ENCODE measurements around the gene MESD. TPM values are rescaled to one million over a fixed set of nuclear protein-coding genes. Genes with fewer than 3 reads are reported as not detected.

Gene MESD
- total and polyA plus RNA-seq, 7 donors, result 4.6 to 9.4 (median 7.0) TPM

GRCh38 chr15:80946576-80946975, 43.0 kb downstream of the MESD start:
- Histone ChIP-seq H3K9me3 (no peaks in the 10 kb centered on the region), H3K27ac (no peak overlapping the region), H3K27me3 (ENCODE audit: insufficient read depth in 3 of 3, low read length in 2 of 3) (no peaks in the 10 kb centered on the region), H3K36me3 (ENCODE audit: insufficient read depth in 1 of 2, low read depth in 1 of 2) (peaks cover 3 to 48% of the 10 kb centered on the region in 2 donors), H3K4me3 (no peak overlapping the region), H3K4me1 (no peaks in the 10 kb centered on the region)
- DNase-seq, result no peak
- TF ChIP-seq, protein P1, sequence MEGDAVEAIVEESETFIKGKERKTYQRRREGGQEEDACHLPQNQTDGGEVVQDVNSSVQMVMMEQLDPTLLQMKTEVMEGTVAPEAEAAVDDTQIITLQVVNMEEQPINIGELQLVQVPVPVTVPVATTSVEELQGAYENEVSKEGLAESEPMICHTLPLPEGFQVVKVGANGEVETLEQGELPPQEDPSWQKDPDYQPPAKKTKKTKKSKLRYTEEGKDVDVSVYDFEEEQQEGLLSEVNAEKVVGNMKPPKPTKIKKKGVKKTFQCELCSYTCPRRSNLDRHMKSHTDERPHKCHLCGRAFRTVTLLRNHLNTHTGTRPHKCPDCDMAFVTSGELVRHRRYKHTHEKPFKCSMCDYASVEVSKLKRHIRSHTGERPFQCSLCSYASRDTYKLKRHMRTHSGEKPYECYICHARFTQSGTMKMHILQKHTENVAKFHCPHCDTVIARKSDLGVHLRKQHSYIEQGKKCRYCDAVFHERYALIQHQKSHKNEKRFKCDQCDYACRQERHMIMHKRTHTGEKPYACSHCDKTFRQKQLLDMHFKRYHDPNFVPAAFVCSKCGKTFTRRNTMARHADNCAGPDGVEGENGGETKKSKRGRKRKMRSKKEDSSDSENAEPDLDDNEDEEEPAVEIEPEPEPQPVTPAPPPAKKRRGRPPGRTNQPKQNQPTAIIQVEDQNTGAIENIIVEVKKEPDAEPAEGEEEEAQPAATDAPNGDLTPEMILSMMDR (IDR thresholded peaks at IDR 0.05), result no peak
- ATAC-seq, result no peak
- intact Hi-C loops (cut with DNase I), result loop anchor here in 1 of 2 donors (10.0 kb wide), 1 partner anchor 162 kb away; no protein-coding TSS in a partner anchor
- WGBS, 3 donors, result 88 to 95% (median 91%) methylated on average over 8 of the region's 8 CpGs

GRCh38 chr15:80945605-80946004, 44.0 kb downstream of the MESD start:
- intact Hi-C loops (cut with DNase I), result loop anchor here in 1 of 2 donors (10.0 kb wide), 1 partner anchor 161 kb away; no protein-coding TSS in a partner anchor
- DNase-seq, result no peak
- H3K36me3 ChIP-seq (ENCODE audit: insufficient read depth in 1 of 2, low read depth in 1 of 2), result peaks cover 3 to 38% of the 10 kb centered on the region in 2 donors
- H3K4me3 ChIP-seq, result no peak overlapping the region
- H3K27ac ChIP-seq, result no peak overlapping the region
- H3K9me3 ChIP-seq, result no peaks in the 10 kb centered on the region
- WGBS, 3 donors, result 89 to 90% (median 90%) methylated on average over 5 of the region's 5 CpGs
- H3K4me1 ChIP-seq, result no peaks in the 10 kb centered on the region
- H3K27me3 ChIP-seq (ENCODE audit: insufficient read depth in 3 of 3, low read length in 2 of 3), result no peaks in the 10 kb centered on the region
- TF ChIP-seq, protein P1 (IDR thresholded peaks at IDR 0.05), result no peak
- ATAC-seq, result no peak

DNA sequence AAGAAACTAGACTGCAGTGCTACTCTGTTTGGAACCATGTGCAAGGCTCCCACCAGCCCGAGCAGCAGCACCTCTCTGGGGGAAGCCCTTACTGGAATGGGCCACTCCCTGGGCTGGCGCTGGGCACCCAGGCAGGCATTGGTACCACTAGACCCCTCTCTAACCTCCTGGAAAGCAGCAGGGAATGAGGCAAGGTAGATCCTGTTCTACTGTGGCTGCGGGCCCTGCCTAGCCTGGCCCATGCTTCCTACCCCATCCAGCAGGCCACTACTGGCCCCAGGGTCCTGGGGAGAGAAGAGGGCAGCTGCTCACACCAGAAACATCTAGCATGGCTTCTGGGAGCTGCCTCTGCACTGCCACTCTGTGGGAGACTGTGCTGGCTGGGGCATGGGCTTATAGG, 44.8 kb downstream of the MESD start:
- DNase-seq (no peak), ATAC-seq (no peak)
- Histone ChIP-seq H3K27me3 (ENCODE audit: insufficient read depth in 3 of 3, low read length in 2 of 3) (no peaks in the 10 kb centered on the region), H3K36me3 (ENCODE audit: insufficient read depth in 1 of 2, low read depth in 1 of 2) (peaks cover 3 to 31% of the 10 kb centered on the region in 2 donors), H3K4me1 (no peaks in the 10 kb centered on the region), H3K4me3 (no peak overlapping the region), H3K27ac (no peak overlapping the region), H3K9me3 (no peaks in the 10 kb centered on the region)
- TF ChIP-seq, protein P1 (IDR thresholded peaks at IDR 0.05), result no peak
- intact Hi-C loops (cut with DNase I), result loop anchor here in 1 of 2 donors (10.0 kb wide), 1 partner anchor 160 kb away; no protein-coding TSS in a partner anchor
- WGBS, 3 donors, result 95 to 98% (median 97%) methylated on average over 3 of the region's 3 CpGs

GRCh38 chr15:80942746-80943565, 46.7 kb downstream of the MESD start:
- H3K4me1 ChIP-seq, result no peaks in the 10 kb centered on the region
- DNase-seq (peak; percentile 47 to 66), ATAC-seq (peak; percentile 88 to 96 (median 94))
- no peaks in the 10 kb centered on the region for H3K27me3 ChIP-seq (ENCODE audit: insufficient read depth in 3 of 3, low read length in 2 of 3)
- peaks cover 3 to 21% of the 10 kb centered on the region in 2 donors for H3K36me3 ChIP-seq (ENCODE audit: insufficient read depth in 1 of 2, low read depth in 1 of 2)
- no peak overlapping the region for H3K27ac ChIP-seq
- TF ChIP-seq, protein P1 (IDR thresholded peaks at IDR 0.05), result no peak
- H3K9me3 ChIP-seq, result no peaks in the 10 kb centered on the region
- intact Hi-C loops (cut with DNase I), result loop anchor here in 1 of 2 donors (10.0 kb wide), 1 partner anchor 158 kb away; no protein-coding TSS in a partner anchor
- 59 to 68% (median 61%) methylated on average over 16 of the region's 16 CpGs for WGBS, 3 donors
- H3K4me3 ChIP-seq, result no peak overlapping the region
